HG02943 (cell line): ENCODE data around the gene VMP1.
A peak's percentile ranks its signal among the peaks of the same experiment; 100 is the strongest.

Experiments
- ATAC-seq: cut with Tn5 transposase; IDR thresholded peaks from one replicate; pipeline ENCODE4 v1.9.1; 2021; ENCODE audit warnings: mild to moderate bottlenecking, low read depth, moderate library complexity; ENCODE audit not compliant: unreplicated experiment

Gene VMP1

GRCh38 chr17:59707149-59707970 lies at the start of gene VMP1, which contains the start of gene PTRH2:
Gene VMP1 (plus strand): TSS chr17:59707654. CDS start chr17:59731447, 23,793 bp downstream.
Gene PTRH2 (minus strand): TSS chr17:59707430. CDS start chr17:59697978, 9,452 bp downstream.
- peak; percentile 96 for ATAC-seq

- ATAC-seq: no peak
These were observed 41.2 kb upstream of the VMP1 start for GRCh38 chr17:59666235-59666634.

DNA sequence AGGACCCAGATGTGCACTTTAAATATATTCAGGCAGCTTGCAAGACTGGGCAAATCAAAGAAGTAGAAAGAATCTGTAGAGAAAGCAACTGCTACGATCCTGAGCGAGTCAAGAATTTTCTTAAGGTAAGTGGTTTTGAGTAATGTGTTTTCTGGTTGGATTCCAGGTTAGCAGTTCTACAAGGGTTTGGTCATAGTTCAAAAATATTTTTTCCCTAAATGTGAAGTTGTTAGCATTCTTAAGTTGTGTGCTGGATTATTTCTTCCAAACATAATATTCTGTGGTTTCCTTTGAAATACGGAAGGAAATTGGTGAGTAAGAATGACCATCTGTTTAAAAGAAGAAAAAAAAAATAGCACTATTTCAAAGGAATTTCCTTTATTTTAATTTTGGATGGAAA lies 38.6 kb upstream of the VMP1 start:
- no peak for ATAC-seq

- ATAC-seq: no peak
These were observed 38.0 kb upstream of the VMP1 start for GRCh38 chr17:59669411-59669810.

GRCh38 chr17:59669944-59670343 lies 37.5 kb upstream of the VMP1 start:
- ATAC-seq: no peak

DNA sequence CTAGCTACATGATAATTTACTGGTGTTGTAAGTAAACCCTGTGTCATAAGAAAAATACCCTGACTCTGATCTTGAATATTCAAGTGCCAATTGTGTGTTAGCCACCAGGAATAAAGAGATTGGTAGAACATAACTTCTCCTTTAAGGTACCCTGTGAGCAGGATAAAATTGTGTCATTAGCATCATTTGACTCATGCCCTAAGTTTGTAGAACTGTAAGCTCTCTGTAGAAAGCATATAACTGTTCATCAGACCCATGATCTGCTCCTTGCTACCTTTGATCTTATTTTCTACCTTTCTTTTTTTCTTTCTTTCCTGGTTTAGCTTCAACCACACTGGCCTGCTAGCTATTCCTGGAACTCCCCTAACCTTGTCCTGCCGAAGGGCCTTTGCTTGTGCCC lies 36.1 kb upstream of the VMP1 start:
- no peak for ATAC-seq

DNA sequence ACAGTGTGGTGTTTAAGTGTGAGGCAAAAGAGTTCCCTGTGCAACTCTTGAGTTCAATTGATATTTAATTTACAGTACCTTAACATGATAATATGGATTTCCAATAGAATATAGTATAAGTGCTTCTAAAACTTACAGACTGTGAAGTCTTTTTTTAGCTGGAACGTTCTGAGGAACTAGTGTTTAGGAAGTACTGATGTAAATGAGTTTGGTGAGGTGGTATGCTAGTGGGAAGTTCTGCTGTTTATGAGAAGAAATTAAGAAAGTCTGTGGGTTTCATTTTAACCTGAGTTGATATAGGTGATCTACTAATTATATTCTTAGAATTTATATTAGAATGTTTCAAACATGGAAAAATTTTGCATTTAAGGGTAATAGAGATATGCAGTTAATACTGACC lies 32.2 kb upstream of the VMP1 start:
- ATAC-seq: no peak

GRCh38 chr17:59676716-59677115 lies 30.7 kb upstream of the VMP1 start:
- ATAC-seq: no peak

GRCh38 chr17:59678918-59679317 lies 28.5 kb upstream of the VMP1 start:
- no peak for ATAC-seq

DNA sequence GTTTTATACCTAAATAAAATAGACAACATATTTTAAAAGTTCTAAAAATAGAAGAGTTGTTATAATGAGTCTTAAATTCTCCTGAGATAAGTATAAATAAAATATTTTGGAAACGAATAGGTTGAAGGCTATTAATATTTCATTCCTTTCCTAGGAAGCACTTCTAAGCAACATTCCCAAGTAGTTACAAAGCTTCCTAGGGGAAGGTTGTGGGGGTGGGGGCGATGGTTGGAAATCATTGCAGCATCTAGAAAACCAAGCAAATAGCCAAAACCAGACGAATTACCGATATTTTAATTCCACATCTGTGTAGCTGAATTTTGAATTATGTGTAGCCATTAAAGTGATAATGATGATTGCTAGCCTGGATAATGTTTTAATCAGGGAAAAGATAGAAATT lies 27.1 kb upstream of the VMP1 start:
- no peak for ATAC-seq

DNA sequence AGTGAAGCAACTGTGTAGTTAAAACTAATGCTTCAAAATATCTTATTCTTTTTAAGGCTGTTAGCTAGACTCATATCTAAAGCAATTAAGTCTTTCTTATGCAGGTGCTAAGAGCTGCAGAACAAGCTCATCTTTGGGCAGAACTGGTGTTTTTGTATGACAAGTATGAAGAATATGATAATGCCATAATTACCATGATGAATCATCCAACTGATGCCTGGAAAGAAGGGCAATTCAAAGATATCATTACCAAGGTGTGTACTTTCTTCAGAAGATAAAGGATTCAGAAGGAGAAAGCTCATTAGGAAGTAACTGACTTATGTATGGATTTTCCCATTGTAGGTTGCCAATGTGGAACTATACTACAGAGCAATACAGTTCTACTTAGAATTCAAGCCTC lies 24.2 kb upstream of the VMP1 start:
- no peak for ATAC-seq

GRCh38 chr17:59684967-59685366 lies 22.5 kb upstream of the VMP1 start:
- ATAC-seq: no peak

- ATAC-seq: no peak
These were observed 19.4 kb upstream of the VMP1 start for GRCh38 chr17:59688008-59688407.

GRCh38 chr17:59688496-59688895 lies 19.0 kb upstream of the VMP1 start:
- ATAC-seq: no peak

DNA sequence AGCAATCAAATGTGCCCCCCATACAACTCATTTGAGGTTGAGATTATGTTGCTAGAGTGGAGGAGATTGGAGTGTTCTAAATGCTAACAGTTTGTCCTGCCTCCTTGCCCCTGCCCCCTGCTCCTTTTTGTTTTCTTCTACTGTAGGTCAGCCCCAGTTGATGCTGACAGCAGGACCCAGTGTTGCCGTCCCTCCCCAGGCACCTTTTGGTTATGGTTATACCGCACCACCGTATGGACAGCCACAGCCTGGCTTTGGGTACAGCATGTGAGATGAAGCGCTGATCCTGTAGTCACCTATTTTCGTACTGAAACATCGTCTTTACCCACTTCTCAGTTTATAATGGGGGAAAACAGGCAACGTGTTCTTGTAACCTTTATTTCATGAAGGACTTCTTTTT lies 13.9 kb upstream of the VMP1 start:
- ATAC-seq: no peak

GRCh38 chr17:59694344-59694743 lies 13.1 kb upstream of the VMP1 start:
- no peak for ATAC-seq

DNA sequence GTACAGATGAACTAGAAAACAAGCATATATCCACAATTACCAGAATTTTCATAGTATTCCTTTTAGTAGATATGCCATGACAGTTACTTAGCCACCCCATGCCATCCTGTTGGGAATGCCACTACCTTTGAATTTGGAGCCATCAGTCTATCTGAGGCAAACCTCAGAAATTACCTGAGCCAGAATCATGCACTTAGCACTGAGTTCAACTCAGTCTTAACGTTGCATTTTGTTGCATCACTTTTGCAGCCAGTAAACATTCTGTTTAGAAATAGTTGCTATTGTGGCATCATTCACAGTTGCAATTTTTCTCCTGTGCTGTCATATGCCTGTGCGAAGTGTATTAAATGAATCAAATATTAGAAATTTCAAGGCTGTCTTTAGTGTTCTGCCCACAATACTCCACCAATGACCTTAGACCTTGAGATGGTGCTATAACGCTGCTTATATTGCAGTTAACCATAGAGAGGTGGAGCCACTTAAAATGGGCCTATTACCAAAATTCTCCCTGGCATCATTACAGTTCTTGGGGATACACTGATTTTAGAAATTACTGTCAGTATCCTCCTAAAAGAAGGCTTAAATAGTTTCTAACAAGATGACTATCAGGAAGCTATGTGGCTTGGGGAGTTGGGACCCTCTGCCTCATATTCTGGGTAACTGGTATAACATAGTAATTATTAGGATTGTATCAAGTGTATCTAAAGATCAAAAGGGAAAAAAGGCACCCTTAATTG lies 11.3 kb upstream of the VMP1 start:
- no peak for ATAC-seq

DNA sequence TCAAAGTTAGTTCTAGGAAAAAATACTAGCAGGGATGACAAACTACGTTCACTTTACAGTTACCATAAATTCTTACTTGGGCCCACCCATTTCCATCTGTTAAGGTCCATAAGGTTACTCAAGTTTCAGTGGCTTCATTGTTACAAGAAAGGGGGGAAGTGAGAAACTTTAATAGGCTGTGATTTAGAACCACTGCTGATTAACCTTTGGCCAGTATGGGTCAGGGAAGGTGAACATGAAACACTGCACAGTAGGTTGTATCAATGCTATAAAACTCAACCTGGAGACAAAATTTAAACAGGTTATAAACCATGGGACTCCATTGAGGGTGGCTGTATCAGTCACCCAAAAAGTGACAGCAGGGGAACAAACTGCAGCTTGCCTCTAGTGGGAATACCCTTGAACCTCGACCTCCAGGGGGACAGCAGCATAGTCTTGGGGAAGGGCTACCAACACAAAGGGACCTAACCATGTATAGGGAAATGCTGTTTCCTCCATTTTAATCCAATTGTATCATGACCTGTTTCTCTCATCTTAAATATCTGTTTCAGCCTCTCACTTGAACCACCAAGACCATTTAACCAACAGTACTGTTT lies 10.7 kb upstream of the VMP1 start:
- ATAC-seq: no peak

DNA sequence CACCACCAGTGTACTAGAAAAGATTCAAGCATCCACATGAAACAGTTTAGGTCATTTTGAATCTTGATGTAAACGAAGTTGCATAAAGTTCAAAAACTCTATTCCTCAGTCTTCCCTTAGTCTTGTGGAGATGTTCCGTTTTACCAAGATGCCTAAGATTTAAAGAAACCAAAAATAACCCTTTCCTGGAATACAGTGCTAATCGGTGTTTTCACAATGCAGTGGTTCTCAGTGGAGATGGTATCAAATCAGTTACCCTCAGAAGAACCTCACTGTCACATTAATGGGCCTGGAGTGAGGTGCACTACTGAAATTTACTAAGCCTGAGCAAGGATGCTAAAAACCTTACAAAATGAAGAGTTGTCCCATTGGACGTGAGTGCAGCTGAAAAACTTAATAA lies 9.3 kb upstream of the VMP1 start:
- ATAC-seq: no peak

DNA sequence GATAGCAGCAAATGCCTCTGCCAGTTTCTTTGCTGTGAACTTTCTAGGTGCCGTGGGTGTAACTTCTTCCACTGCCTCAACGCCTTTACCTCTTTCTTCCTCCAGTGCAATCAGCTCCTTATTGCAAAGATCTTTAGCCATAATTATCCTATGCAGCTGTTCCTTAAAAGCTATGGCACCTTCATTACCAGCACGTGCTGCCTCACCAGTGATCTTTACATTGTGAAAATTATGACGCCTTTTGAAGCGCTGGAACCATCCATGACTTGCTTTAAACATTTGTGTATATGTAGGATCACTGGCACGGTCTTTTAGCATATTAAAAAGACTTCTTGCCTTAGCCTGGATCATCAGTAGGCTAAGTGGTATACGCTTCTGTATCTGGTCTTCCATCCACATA lies 8.2 kb upstream of the VMP1 start:
- ATAC-seq: no peak

GRCh38 chr17:59699786-59700185 lies 7.7 kb upstream of the VMP1 start:
- ATAC-seq: no peak
